PC-3 (cell line): ENCODE data around the gene LRRC61. TPM values are rescaled to one million over a fixed set of nuclear protein-coding genes. Genes with fewer than 3 reads are reported as not detected.
A peak's percentile ranks its signal among the peaks of the same experiment; 100 is the strongest.

Experiments
- ATAC-seq: fragments of 200-7000 bp; cut with Tn5 transposase; 2 replicates; pipeline ENCODE4 v1.9.1; 2020; ENCODE audit warnings: mild to moderate bottlenecking, moderate library complexity
- BruUV-seq: library from RNA; stranded (reverse); fragments of 400-500 nt; replicated peaks from 2 replicates; lab custom pipeline; 2021; lab: Mats Ljungman, UMichigan
- CTCF ChIA-PET: fragments of 300-600 bp; sonication (Branson Sonifier 250); formaldehyde crosslinking; loops from one replicate; lab custom pipeline; 2022; ENCODE audit warnings: antibody characterized with exemption; lab: Charles Lee
- POLR2A ChIA-PET: fragments of 300-600 bp; sonication (Branson Sonifier 250); formaldehyde crosslinking; loops from one replicate; lab custom pipeline; 2022; ENCODE audit warnings: antibody characterized with exemption; ENCODE audit not compliant: unreplicated experiment; lab: Charles Lee
- DNase-seq: peaks from one replicate; pipeline ENCODE4 v3.0.0-alpha.2; 2015
- H2AFZ ChIP-seq: fragments of 300-600 bp; sonication (generic); 2 replicates; pipeline ENCODE4 v1.6.0; 2016; ENCODE audit warnings: antibody characterized with exemption, low read length
- H3F3A ChIP-seq: fragments of 300-600 bp; sonication (generic); one replicate; pipeline ENCODE4 v1.6.0; 2017; ENCODE audit warnings: antibody characterized with exemption, low read length, control low read depth, mild to moderate bottlenecking; ENCODE audit not compliant: unreplicated experiment
- H3K27ac ChIP-seq: fragments of 300-600 bp; sonication (generic); 2 replicates; pipeline ENCODE4 v1.5.1; 2016; ENCODE audit warnings: mild to moderate bottlenecking, low read length
- H3K27me3 ChIP-seq: fragments of 300-600 bp; sonication (generic); 2 replicates; pipeline ENCODE4 v1.6.1; 2016; ENCODE audit warnings: low read length, mixed read lengths
- H3K36me3 ChIP-seq: fragments of 300-600 bp; sonication (generic); 2 replicates; pipeline ENCODE4 v1.6.1; 2016; ENCODE audit warnings: low read depth, mixed run types, low read length, mixed read lengths
- H3K4me1 ChIP-seq: fragments of 300-600 bp; sonication (generic); 2 replicates; pipeline ENCODE4 v1.5.1; 2016; ENCODE audit warnings: low read length; ENCODE audit not compliant: insufficient read depth
- H3K4me2 ChIP-seq: fragments of 300-600 bp; sonication (generic); 2 replicates; pipeline ENCODE4 v1.6.0; 2016; ENCODE audit warnings: low read length
- H3K4me3 ChIP-seq: fragments of 300-600 bp; sonication (generic); 2 replicates; pipeline ENCODE4 v1.5.1; 2016; ENCODE audit warnings: mild to moderate bottlenecking, low read length, mixed read lengths
- H3K79me2 ChIP-seq: fragments of 300-600 bp; sonication (generic); 2 replicates; pipeline ENCODE4 v1.6.1; 2017; ENCODE audit warnings: low read length, mixed read lengths
- H3K9ac ChIP-seq: fragments of 300-600 bp; sonication (generic); 2 replicates; pipeline ENCODE4 v1.6.0; 2016; ENCODE audit warnings: mild to moderate bottlenecking, low read length
- H3K9me2 ChIP-seq: fragments of 300-600 bp; sonication (generic); replicated peaks from 2 replicates; pipeline ENCODE4 v1.6.1; 2016; ENCODE audit warnings: mixed run types, low read length, mixed read lengths
- H3K9me3 ChIP-seq: fragments of 300-600 bp; sonication (generic); 2 replicates; pipeline ENCODE4 v1.6.1; 2016; ENCODE audit warnings: low read length, mixed read lengths
- H4K20me1 ChIP-seq: fragments of 300-600 bp; sonication (generic); 2 replicates; pipeline ENCODE4 v1.6.1; 2016; ENCODE audit warnings: low read length, mixed read lengths
- CTCF ChIP-seq: fragments of 300-600 bp; sonication (generic); conservative IDR thresholded peaks from 2 replicates; pipeline ENCODE4 v1.5.1; 2017; ENCODE audit warnings: antibody characterized with exemption, low read depth, mild to moderate bottlenecking, low read length
- EZH2 ChIP-seq: fragments of 300-600 bp; sonication (generic); IDR thresholded peaks from one replicate; pipeline ENCODE4 v1.6.1; 2017; ENCODE audit warnings: antibody characterized with exemption, mild to moderate bottlenecking, low read length; ENCODE audit not compliant: unreplicated experiment
- EZH2phosphoT487 ChIP-seq: fragments of 300-600 bp; sonication (generic); IDR thresholded peaks from 2 replicates; pipeline ENCODE4 v1.6.1; 2018; ENCODE audit warnings: mild to moderate bottlenecking, antibody characterized with exemption, low read length, borderline replicate concordance
- intact Hi-C: fragments of 100-400 bp; cut with micrococcal nuclease; formaldehyde crosslinking; loops from 2 replicates; pipeline ENCODE4 v1.9.0; 2023
- total RNA-seq: library from RNA; depleted of rRNA; stranded (reverse); fragments of >200 nt; gene quantifications from 2 replicates; pipeline ENCODE4 v1.2.3, GENCODE V29; 2014

The LRRC61 gene
- total RNA-seq, 1 experiment from 2014 or later: 15.1 TPM

- POLR2A ChIA-PET: no interaction called here
Measured at GRCh38 chr7:150363370-150363769, 40.2 kb downstream of the LRRC61 start.

GRCh38 chr7:150363872-150364271 lies 40.7 kb downstream of the LRRC61 start:
- no peaks in the 10 kb centered on the region for H3K9me3 ChIP-seq
- TF ChIP-seq EZH2phosphoT487: no peak
- no peak for TF ChIP-seq CTCF
- TF ChIP-seq EZH2: no peak
- H2AFZ ChIP-seq: no peak overlapping the region
- H4K20me1 ChIP-seq: no peaks in the 10 kb centered on the region
- H3K27me3 ChIP-seq: no peaks in the 10 kb centered on the region
- H3K36me3 ChIP-seq: no peaks in the 10 kb centered on the region
- DNase-seq (no peak), ATAC-seq (no peak)
- peaks cover 3% of the 10 kb centered on the region for H3K79me2 ChIP-seq
- BruUV-seq: no TSS peak
- H3K9ac ChIP-seq: no peak overlapping the region
- H3K4me2 ChIP-seq: no peak overlapping the region
- no peaks in the 10 kb centered on the region for H3F3A ChIP-seq
- no peak overlapping the region for H3K4me3 ChIP-seq
- intact Hi-C loops: no loop called here
- POLR2A ChIA-PET: no interaction called here
- no peaks in the 10 kb centered on the region for H3K9me2 ChIP-seq
- CTCF ChIA-PET: no interaction called here
- peaks cover 17% of the 10 kb centered on the region for H3K4me1 ChIP-seq
- H3K27ac ChIP-seq: no peak overlapping the region

More at GRCh38 chr7:150363370-150363769, 40.2 kb downstream of the LRRC61 start:
- H3K9me3 ChIP-seq: no peaks in the 10 kb centered on the region
- no peaks in the 10 kb centered on the region for H3F3A ChIP-seq
- CTCF ChIA-PET: no interaction called here
- ATAC-seq: no peak
- BruUV-seq: no TSS peak
- no peaks in the 10 kb centered on the region for H3K27me3 ChIP-seq
- H3K9ac ChIP-seq: no peak overlapping the region
- DNase-seq: peak; percentile 38
- no peaks in the 10 kb centered on the region for H3K9me2 ChIP-seq
- no peak overlapping the region for H3K4me2 ChIP-seq
- H3K27ac ChIP-seq: no peak overlapping the region
- no peak overlapping the region for H3K4me3 ChIP-seq
- no peaks in the 10 kb centered on the region for H3K79me2 ChIP-seq
- H2AFZ ChIP-seq: no peak overlapping the region
- peaks cover 17% of the 10 kb centered on the region for H3K4me1 ChIP-seq
- TF ChIP-seq CTCF (no peak), EZH2phosphoT487 (no peak), EZH2 (no peak)
- H4K20me1 ChIP-seq: no peaks in the 10 kb centered on the region
- H3K36me3 ChIP-seq: no peaks in the 10 kb centered on the region
- intact Hi-C loops: no loop called here

- Histone ChIP-seq H3K9me3 (no peaks in the 10 kb centered on the region), H3K27me3 (no peaks in the 10 kb centered on the region), H3K4me3 (no peak overlapping the region), H3K4me1 (peaks cover 24% of the 10 kb centered on the region), H4K20me1 (0 out of 2 replicates have a peak, but pooled peaks cover 6% of the 10 kb centered on the region), H2AFZ (no peak overlapping the region), H3K9ac (no peak overlapping the region), H3F3A (no peaks in the 10 kb centered on the region), H3K4me2 (no peak overlapping the region), H3K36me3 (no peaks in the 10 kb centered on the region), H3K27ac (no peak overlapping the region), H3K79me2 (peaks cover 16% of the 10 kb centered on the region), H3K9me2 (no peaks in the 10 kb centered on the region)
- ChIA-PET POLR2A (no interaction called here), CTCF (no interaction called here)
- no peak for TF ChIP-seq EZH2phosphoT487
- no peak for TF ChIP-seq EZH2
- TF ChIP-seq CTCF: no peak
- no TSS peak for BruUV-seq
- no peak for ATAC-seq
- DNase-seq: no peak
- intact Hi-C loops: no loop called here
Measured at GRCh38 chr7:150365194-150365593, 42.0 kb downstream of the LRRC61 start.
